ENCODE data around the gene LDB3. TPM values are rescaled to one million over a fixed set of nuclear protein-coding genes. Genes with fewer than 3 reads are reported as not detected.

Gene LDB3
- total RNA-seq, 3 donors from 2014 or later = 0.96 to 22.7 (median 3.2) TPM

DNA sequence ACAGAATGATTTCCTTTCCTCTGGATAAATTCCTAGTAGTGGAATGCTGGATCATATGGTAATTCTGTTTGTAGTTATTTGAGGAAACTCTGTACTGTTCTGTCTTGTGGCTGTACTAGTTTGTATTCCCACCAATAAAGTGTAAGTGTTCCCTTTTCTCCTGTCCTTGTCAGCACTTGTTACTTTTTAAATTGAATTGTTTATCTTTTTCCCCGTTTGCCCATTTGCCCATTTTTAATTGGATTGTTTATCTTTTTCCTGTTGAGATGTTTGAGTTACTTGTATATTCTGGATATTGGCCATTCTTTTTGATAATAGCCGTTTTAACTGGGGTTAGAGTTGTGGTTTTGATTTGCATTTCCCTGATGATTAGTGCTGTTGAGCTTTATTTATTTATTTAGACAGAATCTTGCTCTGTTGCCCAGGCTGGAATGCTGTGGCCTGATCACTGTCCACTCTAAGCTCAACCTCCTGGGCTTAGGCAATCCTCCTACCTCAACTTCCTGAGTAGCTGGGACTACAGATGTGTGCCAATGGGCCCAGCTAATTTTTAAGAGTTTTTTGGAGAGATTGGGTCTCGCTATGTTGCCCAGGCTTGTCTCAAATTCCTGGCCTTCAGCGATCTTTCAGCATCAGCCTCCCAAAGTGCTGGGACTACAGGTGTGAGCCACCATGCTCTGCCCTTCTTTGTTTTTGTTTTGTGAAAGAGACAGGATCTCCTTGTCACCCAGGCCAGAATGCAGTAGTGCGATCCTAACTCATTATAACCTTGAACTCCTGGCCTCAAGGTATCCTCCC is 111.1 kb downstream of the LDB3 start:
- ATAC-seq = no peak
- H3K4me1 ChIP-seq (ENCODE audit: low read depth) = peaks cover 11% of the 10 kb centered on the region

DNA sequence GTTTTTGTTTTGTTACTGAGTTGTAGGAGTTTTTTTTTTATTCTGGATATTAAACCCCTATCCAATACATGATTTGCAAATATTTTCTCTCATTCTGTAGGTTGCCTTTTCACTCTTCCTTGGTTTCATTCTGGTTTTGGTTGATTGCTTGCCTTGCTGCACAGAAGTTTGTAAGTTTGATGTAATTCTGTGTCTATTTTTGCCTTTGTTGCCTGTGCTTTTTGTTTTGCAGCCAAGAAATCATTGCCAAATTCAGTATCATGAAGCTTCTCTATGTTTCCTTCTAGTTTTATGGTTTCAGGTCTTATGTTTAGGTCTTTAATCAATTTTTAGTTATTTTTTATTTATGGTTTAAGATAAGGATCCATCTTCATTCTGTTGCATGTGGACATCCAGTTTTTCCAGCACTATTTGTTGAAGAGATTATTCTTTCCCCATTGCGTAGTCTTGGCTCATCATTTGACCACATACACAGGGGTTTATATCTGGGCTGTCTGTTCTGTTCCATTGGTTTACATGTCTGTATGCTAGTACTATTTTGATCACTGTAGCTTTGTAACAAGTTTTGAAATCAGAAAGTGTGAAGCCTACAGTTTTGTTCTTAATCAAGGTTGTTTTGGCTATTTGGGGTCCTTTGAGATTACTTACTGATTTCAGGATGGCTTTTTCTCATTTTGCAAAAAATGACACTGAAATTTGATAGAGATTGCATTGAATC is 114.5 kb downstream of the LDB3 start:
- DNase-seq (no peak), ATAC-seq (no peak)
- Histone ChIP-seq H3K36me3 (ENCODE audit: low read depth) (no peaks in the 10 kb centered on the region), H3K4me1 (ENCODE audit: low read depth) (peaks cover 17% of the 10 kb centered on the region), H3K4me3 (no peak overlapping the region), H3K9me3 (no peaks in the 10 kb centered on the region)
- TF ChIP-seq, protein P1, sequence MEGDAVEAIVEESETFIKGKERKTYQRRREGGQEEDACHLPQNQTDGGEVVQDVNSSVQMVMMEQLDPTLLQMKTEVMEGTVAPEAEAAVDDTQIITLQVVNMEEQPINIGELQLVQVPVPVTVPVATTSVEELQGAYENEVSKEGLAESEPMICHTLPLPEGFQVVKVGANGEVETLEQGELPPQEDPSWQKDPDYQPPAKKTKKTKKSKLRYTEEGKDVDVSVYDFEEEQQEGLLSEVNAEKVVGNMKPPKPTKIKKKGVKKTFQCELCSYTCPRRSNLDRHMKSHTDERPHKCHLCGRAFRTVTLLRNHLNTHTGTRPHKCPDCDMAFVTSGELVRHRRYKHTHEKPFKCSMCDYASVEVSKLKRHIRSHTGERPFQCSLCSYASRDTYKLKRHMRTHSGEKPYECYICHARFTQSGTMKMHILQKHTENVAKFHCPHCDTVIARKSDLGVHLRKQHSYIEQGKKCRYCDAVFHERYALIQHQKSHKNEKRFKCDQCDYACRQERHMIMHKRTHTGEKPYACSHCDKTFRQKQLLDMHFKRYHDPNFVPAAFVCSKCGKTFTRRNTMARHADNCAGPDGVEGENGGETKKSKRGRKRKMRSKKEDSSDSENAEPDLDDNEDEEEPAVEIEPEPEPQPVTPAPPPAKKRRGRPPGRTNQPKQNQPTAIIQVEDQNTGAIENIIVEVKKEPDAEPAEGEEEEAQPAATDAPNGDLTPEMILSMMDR (IDR thresholded peaks at IDR 0.05) = no peak
- intact Hi-C loops (cut with DNase I, micrococcal nuclease) = no loop called here

More for the DNA sequence above, 111.1 kb downstream of the LDB3 start:
- H3K36me3 ChIP-seq (ENCODE audit: low read depth) = no peaks in the 10 kb centered on the region
- no peaks in the 10 kb centered on the region for H3K9me3 ChIP-seq
- intact Hi-C loops (cut with DNase I, micrococcal nuclease) = no loop called here
- no peak overlapping the region for H3K4me3 ChIP-seq
- TF ChIP-seq, protein P1 (IDR thresholded peaks at IDR 0.05) = no peak
- DNase-seq = no peak

DNA sequence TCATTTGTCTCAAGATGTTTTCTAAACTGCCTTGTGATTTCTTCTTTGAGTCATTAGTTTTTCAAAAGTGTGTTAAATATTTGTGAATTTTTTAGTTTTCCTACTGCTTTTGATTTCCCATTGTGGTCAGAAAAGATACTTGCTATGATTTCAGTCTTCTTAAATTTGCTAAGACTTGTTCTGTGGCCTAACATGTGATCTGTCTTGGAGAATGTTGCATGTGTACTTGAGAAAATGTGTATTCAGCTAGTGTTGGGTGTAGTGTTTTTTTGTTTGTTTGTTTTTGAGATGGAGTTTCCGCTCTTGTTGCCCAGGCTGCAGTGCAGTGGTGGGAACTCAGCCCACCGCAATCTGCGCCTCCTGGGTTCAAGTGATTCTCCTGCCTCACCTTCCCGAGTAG is 116.7 kb downstream of the LDB3 start:
- TF ChIP-seq, protein P1 (IDR thresholded peaks at IDR 0.05) = no peak
- H3K36me3 ChIP-seq (ENCODE audit: low read depth) = no peaks in the 10 kb centered on the region
- H3K4me1 ChIP-seq (ENCODE audit: low read depth) = peaks cover 17% of the 10 kb centered on the region
- DNase-seq = no peak
- H3K4me3 ChIP-seq = no peak overlapping the region
- intact Hi-C loops (cut with DNase I, micrococcal nuclease) = no loop called here
- ATAC-seq = no peak
- no peaks in the 10 kb centered on the region for H3K9me3 ChIP-seq

Other genes starting within 250 kb of the LDB3 start
- gene WAPL, start 146.7 kb upstream of the LDB3 start, total RNA-seq = 10 to 100 TPM; 32.9 to 37.2 (median 34.0) TPM
- under 1 TPM in 1 of 3 donors, not detected in 2; 0.20 TPM for gene OPN4, start 14.0 kb upstream of the LDB3 start, total RNA-seq
- gene BMPR1A, start 88.1 kb downstream of the LDB3 start, total RNA-seq = 100 to 1,000 TPM in 1 of 3 donors, 10 to 100 TPM in 2; 44.4 to 126 (median 45.3) TPM